Mucosa of rectum (tissue), 2 donors: ENCODE measurements around the gene IL22.

ENCODE experiments used
- H3K27ac ChIP-seq, 2 donors: one replicate each; pipeline ENCODE4 v1.7.0; 2013; ENCODE audit warnings: inconsistent platforms in 2 of 2, low read depth in 2 of 2, low read length in 2 of 2
- H3K27me3 ChIP-seq, 2 donors: one replicate each; pipeline ENCODE4 v1.7.0; 2013; ENCODE audit warnings: low read length in 2 of 2; ENCODE audit not compliant: control insufficient read depth in 2 of 2, insufficient read depth in 2 of 2
- H3K36me3 ChIP-seq, 2 donors: one replicate each; pipeline ENCODE4 v1.7.0; 2013; ENCODE audit warnings: low read length in 2 of 2; ENCODE audit not compliant: control insufficient read depth in 2 of 2, insufficient read depth in 2 of 2
- H3K4me1 ChIP-seq, 2 donors: one replicate each; pipeline ENCODE4 v1.7.0; 2013; ENCODE audit warnings: low read length in 2 of 2, mild to moderate bottlenecking in 1 of 2; ENCODE audit not compliant: control insufficient read depth in 2 of 2, insufficient read depth in 2 of 2
- H3K4me3 ChIP-seq, 2 donors: one replicate each; pipeline ENCODE4 v1.7.0; 2013; ENCODE audit warnings: low read length in 2 of 2
- H3K9ac ChIP-seq, 2 donors: one replicate each; pipeline ENCODE4 v1.7.0; 2013; ENCODE audit warnings: low read length in 2 of 2, low read depth in 1 of 2, mild to moderate bottlenecking in 1 of 2
- H3K9me3 ChIP-seq, 2 donors: one replicate each; pipeline ENCODE4 v1.7.0; 2013; ENCODE audit warnings: low read length in 2 of 2; ENCODE audit not compliant: control insufficient read depth in 2 of 2
- donor health status: healthy.
- donor health status: Normal muscosa, but diverticular disease.

Gene IL22

GRCh38 chr12:68233498-68233897 is 19.9 kb downstream of the IL22 start:
- Histone ChIP-seq H3K9ac (no peak overlapping the region), H3K36me3 (no peaks in the 10 kb centered on the region), H3K9me3 (no peaks in the 10 kb centered on the region), H3K27ac (no peak overlapping the region), H3K4me1 (no peaks in the 10 kb centered on the region), H3K4me3 (no peak overlapping the region), H3K27me3 (no peaks in the 10 kb centered on the region)

- Histone ChIP-seq H3K4me3 (no peak overlapping the region), H3K36me3 (no peaks in the 10 kb centered on the region), H3K4me1 (no peaks in the 10 kb centered on the region), H3K9ac (no peak overlapping the region), H3K27me3 (no peaks in the 10 kb centered on the region), H3K27ac (no peak overlapping the region), H3K9me3 (no peaks in the 10 kb centered on the region)
These were observed 21.7 kb downstream of the IL22 start for GRCh38 chr12:68231691-68232090.

- H3K27me3 ChIP-seq = no peaks in the 10 kb centered on the region
- no peak overlapping the region for H3K27ac ChIP-seq
- H3K4me1 ChIP-seq = no peaks in the 10 kb centered on the region
- H3K9me3 ChIP-seq = no peaks in the 10 kb centered on the region
- H3K4me3 ChIP-seq = no peak overlapping the region
- H3K9ac ChIP-seq = no peak overlapping the region
- H3K36me3 ChIP-seq = no peaks in the 10 kb centered on the region
These were observed 22.2 kb downstream of the IL22 start for GRCh38 chr12:68231229-68231628.

DNA sequence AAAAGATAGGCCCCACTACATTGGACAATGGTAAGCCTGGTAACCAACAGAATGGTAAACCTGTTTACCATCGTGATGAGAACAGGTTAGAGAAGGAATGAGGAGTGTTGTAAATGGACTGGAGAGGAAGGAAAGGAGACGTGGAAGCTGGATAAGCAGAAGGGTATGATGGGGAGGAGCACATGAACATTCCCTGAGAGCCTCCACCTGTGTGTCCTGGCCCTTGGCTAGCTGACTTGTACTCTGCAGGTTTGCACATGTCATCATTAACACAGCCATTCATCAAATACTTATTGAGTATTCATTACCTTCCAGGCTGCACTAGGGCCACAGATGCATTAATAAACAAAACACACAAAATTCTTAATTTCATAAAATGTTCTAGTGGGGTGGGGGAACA is 23.4 kb downstream of the IL22 start:
- Histone ChIP-seq H3K9me3 (no peaks in the 10 kb centered on the region), H3K27ac (no peak overlapping the region), H3K27me3 (no peaks in the 10 kb centered on the region), H3K9ac (no peak overlapping the region), H3K4me3 (no peak overlapping the region), H3K4me1 (no peaks in the 10 kb centered on the region), H3K36me3 (no peaks in the 10 kb centered on the region)

DNA sequence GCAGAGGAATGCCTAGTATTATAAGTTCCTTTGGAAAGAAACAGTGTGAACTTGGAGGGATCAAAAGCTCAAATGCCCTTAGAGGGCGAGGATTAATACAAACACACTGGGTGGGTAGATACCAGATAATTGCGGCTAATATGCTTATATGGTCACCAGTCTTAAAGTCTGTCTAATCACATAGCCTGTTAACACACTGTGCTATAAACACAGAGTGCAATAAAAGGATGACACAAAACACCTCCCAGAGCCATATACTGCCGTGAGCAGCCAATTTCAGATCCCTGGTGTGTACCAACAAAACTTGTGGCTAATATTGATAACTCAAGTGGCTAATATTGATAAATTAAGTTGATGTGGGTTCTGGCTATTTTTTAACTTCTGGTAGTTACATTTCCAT is 26.0 kb downstream of the IL22 start:
- Histone ChIP-seq H3K4me3 (no peak overlapping the region), H3K9me3 (no peaks in the 10 kb centered on the region), H3K9ac (no peak overlapping the region), H3K4me1 (no peaks in the 10 kb centered on the region), H3K27me3 (no peaks in the 10 kb centered on the region), H3K36me3 (no peaks in the 10 kb centered on the region), H3K27ac (no peak overlapping the region)

- Histone ChIP-seq H3K9ac (no peak within 1 kb of the TSS), H3K36me3 (no peaks in the 10 kb centered on the region), H3K9me3 (no peaks in the 10 kb centered on the region), H3K4me3 (no peak within 1 kb of the TSS), H3K27ac (no peak within 1 kb of the TSS), H3K4me1 (no peaks in the 10 kb centered on the region), H3K27me3 (no peaks in the 10 kb centered on the region)
These were observed 27.6 kb downstream of the IL22 start, which contains the start of gene IL26 for GRCh38 chr12:68225576-68226476. Gene IL26, minus strand, starts transcription at chr12:68225810. Its CDS starts 54 bp downstream, at chr12:68225756.

- Histone ChIP-seq H3K9me3 (no peaks in the 10 kb centered on the region), H3K4me1 (no peaks in the 10 kb centered on the region), H3K36me3 (no peaks in the 10 kb centered on the region), H3K9ac (no peak overlapping the region), H3K4me3 (no peak overlapping the region), H3K27me3 (no peaks in the 10 kb centered on the region), H3K27ac (no peak overlapping the region)
These were observed 28.7 kb downstream of the IL22 start for GRCh38 chr12:68224613-68225285.

GRCh38 chr12:68223067-68223747 is 30.2 kb downstream of the IL22 start:
- Histone ChIP-seq H3K27ac (no peak overlapping the region), H3K27me3 (peaks cover 0 to 5% of the 10 kb centered on the region in 2 donors), H3K9ac (no peak overlapping the region), H3K4me3 (no peak overlapping the region), H3K9me3 (no peaks in the 10 kb centered on the region), H3K4me1 (no peaks in the 10 kb centered on the region), H3K36me3 (no peaks in the 10 kb centered on the region)

DNA sequence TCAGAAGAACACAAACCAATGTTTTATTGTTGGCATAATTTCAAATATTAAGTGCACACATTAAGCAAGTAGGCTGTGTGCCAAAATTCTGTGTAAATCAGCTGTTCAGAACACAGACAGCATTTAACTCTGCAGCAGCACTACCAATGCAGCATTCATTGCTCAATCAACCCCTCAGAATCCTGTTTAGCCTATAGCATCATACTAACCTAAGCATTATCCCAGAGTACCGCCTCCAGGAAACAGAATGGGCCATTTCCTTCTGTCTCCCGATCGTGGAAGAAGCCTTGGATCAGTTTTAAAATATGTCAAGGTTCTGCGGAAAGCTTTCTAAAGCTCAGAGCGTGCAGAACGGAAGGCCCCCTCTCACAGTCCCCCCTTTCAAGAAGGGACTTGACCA is 31.1 kb downstream of the IL22 start:
- no peaks in the 10 kb centered on the region for H3K4me1 ChIP-seq
- no peak overlapping the region for H3K4me3 ChIP-seq
- H3K27ac ChIP-seq = no peak overlapping the region
- no peaks in the 10 kb centered on the region for H3K36me3 ChIP-seq
- H3K9ac ChIP-seq = no peak overlapping the region
- peaks cover 0 to 5% of the 10 kb centered on the region in 2 donors for H3K27me3 ChIP-seq
- no peaks in the 10 kb centered on the region for H3K9me3 ChIP-seq

- Histone ChIP-seq H3K4me3 (no peak overlapping the region), H3K27ac (no peak overlapping the region), H3K36me3 (no peaks in the 10 kb centered on the region), H3K4me1 (no peaks in the 10 kb centered on the region), H3K9ac (no peak overlapping the region), H3K9me3 (no peaks in the 10 kb centered on the region), H3K27me3 (peaks cover 0 to 5% of the 10 kb centered on the region in 2 donors)
These were observed 31.9 kb downstream of the IL22 start for GRCh38 chr12:68221497-68221896.
